NB4 (cell line): ENCODE measurements around the gene PLEKHF1.

Source experiments
- MYC ChIP-seq: IDR thresholded peaks from 2 replicates; pipeline ENCODE4 v1.6.1; 2011; ENCODE audit warnings: low read depth, low read length
- POLR2A ChIP-seq: IDR thresholded peaks from 2 replicates; pipeline ENCODE4 v1.6.1; 2011; ENCODE audit warnings: mild to moderate bottlenecking; ENCODE audit not compliant: insufficient read length; ENCODE audit errors: extremely low read depth

- no peak for TF ChIP-seq POLR2A
- TF ChIP-seq MYC = no peak
These were observed 13.5 kb upstream of the PLEKHF1 start for GRCh38 chr19:29651622-29652394.
